H9 (cell line): ENCODE data around the gene EPS8. TPM values are rescaled to one million over a fixed set of nuclear protein-coding genes. Genes with fewer than 3 reads are reported as not detected.

Experiments used
- DNase-seq: peaks from one replicate; pipeline ENCODE4 v3.0.0-alpha.2; 2017
- H2AFZ ChIP-seq: one replicate; pipeline ENCODE4 v1.6.1; 2013; ENCODE audit warnings: mild to moderate bottlenecking, low read length, control low read depth, moderate library complexity
- H2AK5ac ChIP-seq: 2 replicates; pipeline ENCODE4 v1.6.1; 2013; ENCODE audit warnings: low read length, control low read depth, mixed read lengths; ENCODE audit not compliant: insufficient read length
- H2BK120ac ChIP-seq: one replicate; pipeline ENCODE4 v1.6.1; 2013; ENCODE audit warnings: low read depth, mild to moderate bottlenecking, low read length, control low read depth, inconsistent platforms; ENCODE audit not compliant: poor library complexity, severe bottlenecking
- H2BK12ac ChIP-seq: 2 replicates; pipeline ENCODE4 v1.6.1; 2013; ENCODE audit warnings: low read length, control low read depth, mixed read lengths, low read depth; ENCODE audit not compliant: insufficient read length
- H2BK15ac ChIP-seq: 2 replicates; pipeline ENCODE4 v1.6.1; 2013; ENCODE audit warnings: low read depth, low read length, control low read depth
- H2BK20ac ChIP-seq: one replicate; pipeline ENCODE4 v1.6.1; 2013; ENCODE audit warnings: low read depth, mild to moderate bottlenecking, low read length, control low read depth, inconsistent platforms; ENCODE audit not compliant: poor library complexity, severe bottlenecking
- H2BK5ac ChIP-seq: 2 replicates; pipeline ENCODE4 v1.6.1; 2013; ENCODE audit warnings: low read length, control low read depth, mixed read lengths; ENCODE audit not compliant: insufficient read length
- H3K14ac ChIP-seq: 2 replicates; pipeline ENCODE4 v1.6.1; 2013; ENCODE audit warnings: low read length, control low read depth; ENCODE audit not compliant: insufficient read depth
- H3K18ac ChIP-seq: 2 replicates; pipeline ENCODE4 v1.6.1; 2013; ENCODE audit warnings: low read depth, mild to moderate bottlenecking, mixed read lengths, low read length, control low read depth; ENCODE audit not compliant: insufficient read length
- H3K23ac ChIP-seq: 2 replicates; pipeline ENCODE4 v1.6.1; 2013; ENCODE audit warnings: low read length, control low read depth, mixed read lengths, low read depth; ENCODE audit not compliant: insufficient read length
- H3K23me2 ChIP-seq: 2 replicates; pipeline ENCODE4 v1.6.1; 2013; ENCODE audit warnings: low read depth, mild to moderate bottlenecking, mixed read lengths, low read length, control low read depth; ENCODE audit not compliant: insufficient read length, poor library complexity, severe bottlenecking
- H3K27ac ChIP-seq: 2 replicates; pipeline ENCODE4 v1.5.1; 2013; ENCODE audit warnings: low read length, control low read depth, mixed read lengths, low read depth; ENCODE audit not compliant: insufficient read length
- H3K27me3 ChIP-seq: 2 replicates; pipeline ENCODE4 v1.6.1; 2013; ENCODE audit warnings: low read length, control low read depth, inconsistent platforms; ENCODE audit not compliant: insufficient read depth
- H3K4ac ChIP-seq: 2 replicates; pipeline ENCODE4 v1.6.1; 2013; ENCODE audit warnings: low read depth, mild to moderate bottlenecking, control low read depth, inconsistent platforms, low read length, moderate library complexity
- H3K4me1 ChIP-seq: 2 replicates; pipeline ENCODE4 v1.6.1; 2013; ENCODE audit warnings: low read length, control low read depth, inconsistent platforms; ENCODE audit not compliant: insufficient read depth
- H3K4me2 ChIP-seq: 2 replicates; pipeline ENCODE4 v1.6.1; 2013; ENCODE audit warnings: low read length, control low read depth, mixed read lengths; ENCODE audit not compliant: insufficient read length, insufficient read depth
- H3K56ac ChIP-seq: 2 replicates; pipeline ENCODE4 v1.6.1; 2013; ENCODE audit warnings: low read depth, mild to moderate bottlenecking, mixed read lengths, low read length, control low read depth; ENCODE audit not compliant: insufficient read length
- H3K79me1 ChIP-seq: 2 replicates; pipeline ENCODE4 v1.6.1; 2013; ENCODE audit warnings: low read depth, mild to moderate bottlenecking, moderate library complexity, low read length, control low read depth, inconsistent platforms; ENCODE audit not compliant: insufficient read depth, poor library complexity, severe bottlenecking
- H3K79me2 ChIP-seq: 2 replicates; pipeline ENCODE4 v1.6.1; 2013; ENCODE audit warnings: low read length, control low read depth, inconsistent platforms; ENCODE audit not compliant: insufficient read depth
- H3K9ac ChIP-seq: 2 replicates; pipeline ENCODE4 v1.6.1; 2013; ENCODE audit warnings: low read length, control low read depth, mixed read lengths; ENCODE audit not compliant: insufficient read length; ENCODE audit errors: extremely low read depth
- H3K9me3 ChIP-seq: one replicate; pipeline ENCODE4 v1.6.1; 2013; ENCODE audit warnings: low read depth, low read length, inconsistent platforms; ENCODE audit not compliant: control insufficient read depth
- H3T11ph ChIP-seq: one replicate; pipeline ENCODE4 v1.6.1; 2013; ENCODE audit warnings: mild to moderate bottlenecking, low read length, control low read depth, inconsistent platforms
- H4K20me1 ChIP-seq: one replicate; pipeline ENCODE4 v1.6.1; 2013; ENCODE audit not compliant: control insufficient read depth, insufficient read length, insufficient read depth
- H4K5ac ChIP-seq: 2 replicates; pipeline ENCODE4 v1.6.1; 2013; ENCODE audit warnings: low read depth, mild to moderate bottlenecking, mixed read lengths, low read length, control low read depth; ENCODE audit not compliant: insufficient read length
- H4K8ac ChIP-seq: replicated peaks from 2 replicates; pipeline ENCODE4 v1.6.1; 2013; ENCODE audit warnings: low read length, control low read depth, mixed read lengths, low read depth; ENCODE audit not compliant: insufficient read length
- H4K91ac ChIP-seq: 2 replicates; pipeline ENCODE4 v1.6.1; 2013; ENCODE audit warnings: low read depth, mild to moderate bottlenecking, moderate library complexity, mixed read lengths, low read length, control low read depth; ENCODE audit not compliant: insufficient read length
- H3K27ac Mint-ChIP-seq, 3 experiments: 2 replicates in 2 of 3; 3 replicates in 1 of 3; pipeline ENCODE4 v1.8.0; 2020 to 2021; ENCODE audit warnings: mixed read lengths in 3 of 3, mild to moderate bottlenecking in 1 of 3, moderate library complexity in 1 of 3
- H3K27me3 Mint-ChIP-seq: 2 replicates; pipeline ENCODE4 v1.8.0; 2021; ENCODE audit warnings: low read depth, mild to moderate bottlenecking, moderate library complexity, mixed read lengths
- H3K36me3 Mint-ChIP-seq, 3 experiments: 2 replicates in 2 of 3; 3 replicates in 1 of 3; pipeline ENCODE4 v1.8.0; 2020 to 2021; ENCODE audit warnings: low read depth in 3 of 3, mixed read lengths in 3 of 3; ENCODE audit not compliant: insufficient read depth in 1 of 3
- H3K4me1 Mint-ChIP-seq, 2 experiments: 2 replicates each; pipeline ENCODE4 v1.8.0; 2020; ENCODE audit warnings: mixed read lengths in 2 of 2
- H3K4me3 Mint-ChIP-seq, 2 experiments: 2 replicates in 1 of 2; 3 replicates in 1 of 2; pipeline ENCODE4 v1.8.0; 2020 to 2021; ENCODE audit warnings: mild to moderate bottlenecking in 2 of 2, mixed read lengths in 2 of 2, moderate library complexity in 1 of 2
- H3K9me3 Mint-ChIP-seq, 2 experiments: 2 replicates in 1 of 2; 3 replicates in 1 of 2; pipeline ENCODE4 v1.8.0; 2020; ENCODE audit warnings: mild to moderate bottlenecking in 2 of 2, mixed read lengths in 2 of 2, moderate library complexity in 1 of 2
- WGBS: extraction: QIAGEN DNeasy Blood & Tissue Kit; methylation state at CpG from one replicate; pipeline ENCODE4 v1.1.7; 2013; ENCODE audit warnings: missing lambda C conversion rate, low lambda C conversion rate, mixed read lengths; ENCODE audit not compliant: insufficient read length; ENCODE audit errors: extremely low coverage; 5-methylcytosine and 5-hydroxymethylcytosine counted together
- total RNA-seq: library from RNA; stranded (reverse); gene quantifications from 2 replicates; pipeline ENCODE4 v1.2.1, GENCODE V29; 2021
- TF ChIP-seq, protein P1 (sequence below): fragments of 200-600 bp; sonication (generic); conservative IDR thresholded peaks from 3 replicates; pipeline ENCODE4 v1.8.0; 2021; ENCODE audit warnings: antibody characterized with exemption, mild to moderate bottlenecking

Gene EPS8
- total RNA-seq, 1 experiment from 2014 or later = 2.2 TPM

DNA sequence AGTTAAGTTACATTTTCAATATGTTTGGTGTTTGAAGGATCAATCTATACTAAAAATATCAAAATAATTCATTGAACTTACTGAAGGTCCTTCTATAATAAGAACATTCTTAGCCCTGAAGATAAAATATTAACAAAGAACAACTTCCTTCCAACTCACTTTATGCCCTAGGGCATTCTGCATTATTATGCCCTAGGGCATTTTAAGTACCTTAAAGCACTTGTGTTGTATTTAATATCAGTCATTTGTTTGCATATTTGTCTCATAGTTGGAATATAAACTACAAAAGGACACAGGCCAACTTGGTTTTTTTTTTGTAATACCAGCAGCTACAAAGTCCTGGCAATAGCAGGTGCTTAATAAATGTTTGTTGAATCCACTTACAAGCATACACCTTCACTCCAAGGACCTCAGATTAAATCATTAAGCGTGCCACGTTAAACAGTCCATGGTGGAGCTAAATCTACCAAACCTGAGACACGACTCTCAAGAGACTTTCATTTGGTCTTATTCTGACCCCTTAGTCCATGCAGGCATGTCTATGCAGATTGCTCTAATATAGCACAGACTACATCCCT lies 50.7 kb downstream of the EPS8 start:
- Histone ChIP-seq H3K79me2 (no peaks in the 10 kb centered on the region), H2BK15ac (no peak overlapping the region), H3K4ac (no peak overlapping the region), H3K23me2 (no peaks in the 10 kb centered on the region), H3K18ac (no peak overlapping the region), H2AK5ac (no peak overlapping the region), H2BK12ac (no peak overlapping the region), H4K8ac (no peak overlapping the region), H3K27me3 (no peaks in the 10 kb centered on the region), H4K91ac (no peak overlapping the region), H4K20me1 (no peaks in the 10 kb centered on the region), H3K79me1 (no peaks in the 10 kb centered on the region), H3K23ac (no peak overlapping the region), H3K4me2 (no peak overlapping the region), H3K56ac (no peak overlapping the region), H3T11ph (no peak overlapping the region), H3K4me1 (no peaks in the 10 kb centered on the region), H3K14ac (no peak overlapping the region), H2BK20ac (no peak overlapping the region), H4K5ac (no peak overlapping the region), H2BK120ac (no peak overlapping the region), H2AFZ (no peak overlapping the region), H2BK5ac (no peak overlapping the region), H3K9ac (no peak overlapping the region), H3K9me3 (no peaks in the 10 kb centered on the region), H3K27ac (no peak overlapping the region)
- Mint-ChIP-seq H3K9me3 (peaks cover 2 to 3% of the 10 kb centered on the region in 2 experiments; a peak in 4 of 5 replicates), H3K27me3 (no peaks in the 10 kb centered on the region; the same call in 1 of the 2 replicates), H3K36me3 (0 out of 7 replicates have a peak, but pooled peaks cover 0 to 2% (median 0%) of the 10 kb centered on the region in 3 experiments), H3K4me1 (no peaks in the 10 kb centered on the region), H3K4me3 (no peak overlapping the region), H3K27ac (no peak overlapping the region)
- DNase-seq = no peak
- TF ChIP-seq, protein P1, sequence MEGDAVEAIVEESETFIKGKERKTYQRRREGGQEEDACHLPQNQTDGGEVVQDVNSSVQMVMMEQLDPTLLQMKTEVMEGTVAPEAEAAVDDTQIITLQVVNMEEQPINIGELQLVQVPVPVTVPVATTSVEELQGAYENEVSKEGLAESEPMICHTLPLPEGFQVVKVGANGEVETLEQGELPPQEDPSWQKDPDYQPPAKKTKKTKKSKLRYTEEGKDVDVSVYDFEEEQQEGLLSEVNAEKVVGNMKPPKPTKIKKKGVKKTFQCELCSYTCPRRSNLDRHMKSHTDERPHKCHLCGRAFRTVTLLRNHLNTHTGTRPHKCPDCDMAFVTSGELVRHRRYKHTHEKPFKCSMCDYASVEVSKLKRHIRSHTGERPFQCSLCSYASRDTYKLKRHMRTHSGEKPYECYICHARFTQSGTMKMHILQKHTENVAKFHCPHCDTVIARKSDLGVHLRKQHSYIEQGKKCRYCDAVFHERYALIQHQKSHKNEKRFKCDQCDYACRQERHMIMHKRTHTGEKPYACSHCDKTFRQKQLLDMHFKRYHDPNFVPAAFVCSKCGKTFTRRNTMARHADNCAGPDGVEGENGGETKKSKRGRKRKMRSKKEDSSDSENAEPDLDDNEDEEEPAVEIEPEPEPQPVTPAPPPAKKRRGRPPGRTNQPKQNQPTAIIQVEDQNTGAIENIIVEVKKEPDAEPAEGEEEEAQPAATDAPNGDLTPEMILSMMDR = no peak
- no CpG with 5 or more reads among the region's 3 CpGs for WGBS
